Skeletal muscle cell (primary cell): ENCODE data around the gene ITFG1.
"Not testable (repeated sequence)": the region's sequence is repeated elsewhere in the genome, so short reads cannot be mapped to it uniquely, and the experiment has no call there.

Experiments
- DNase-seq: peaks from one replicate; pipeline ENCODE4 v3.0.0-alpha.2; 2010; ENCODE audit warnings: low read depth
- H3K4me3 ChIP-seq: 2 replicates; pipeline ENCODE4 v1.5.1; 2011; ENCODE audit warnings: low read depth, mild to moderate bottlenecking, control low read depth, low read length, moderate library complexity

ITFG1 gene

GRCh38 chr16:47363761-47364160, 97.1 kb downstream of the ITFG1 start:
- no peak overlapping the region for H3K4me3 ChIP-seq
- DNase-seq = no peak

DNA sequence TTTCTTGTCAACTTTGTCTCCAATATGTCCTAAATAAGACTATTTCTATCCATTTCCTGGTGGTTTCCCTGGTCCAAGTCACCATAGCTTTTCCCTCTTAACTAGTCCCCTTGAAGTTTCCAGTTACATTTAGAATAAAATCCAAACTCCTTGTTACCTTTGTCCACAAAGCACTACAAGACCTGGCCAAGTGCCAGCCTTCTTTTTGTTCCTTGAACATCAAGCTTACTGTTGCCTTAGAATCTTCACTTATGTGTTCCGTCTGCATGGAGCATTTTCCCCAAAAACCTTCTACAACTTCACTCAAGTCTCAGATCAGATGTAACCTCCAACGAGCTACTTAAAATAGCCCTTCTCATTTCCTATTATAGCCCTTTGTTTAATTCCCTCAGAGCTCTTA, 101.4 kb downstream of the ITFG1 start:
- no peak for DNase-seq
- no peak overlapping the region for H3K4me3 ChIP-seq

DNA sequence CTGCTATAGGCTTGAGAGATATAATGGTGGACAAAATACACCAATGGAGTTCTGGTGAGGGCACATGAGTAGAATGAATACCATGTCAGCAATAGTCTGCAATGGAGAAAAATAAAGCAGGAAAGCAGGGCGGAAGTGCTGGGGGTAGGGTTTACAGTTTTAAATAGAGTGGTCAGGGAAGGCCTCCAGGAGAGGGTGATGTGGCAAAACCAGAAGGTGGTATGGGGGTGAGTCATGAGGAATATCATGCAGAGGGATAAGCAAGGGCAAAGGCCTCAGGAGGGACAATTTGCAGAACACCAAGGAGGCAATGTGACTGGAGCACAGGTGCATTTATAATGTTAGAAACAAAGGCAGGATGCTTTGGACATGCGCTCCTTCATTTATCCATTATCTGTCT, 102.0 kb downstream of the ITFG1 start:
- no peak for DNase-seq
- H3K4me3 ChIP-seq = no peak overlapping the region

GRCh38 chr16:47349029-47349428, 111.8 kb downstream of the ITFG1 start:
- H3K4me3 ChIP-seq, DNase-seq: not testable (repeated sequence)

GRCh38 chr16:47347021-47347696, 113.7 kb downstream of the ITFG1 start:
- H3K4me3 ChIP-seq = not testable (repeated sequence)

GRCh38 chr16:47342055-47342454, 118.8 kb downstream of the ITFG1 start:
- no peak overlapping the region for H3K4me3 ChIP-seq
- no peak for DNase-seq

More at GRCh38 chr16:47347021-47347696, 113.7 kb downstream of the ITFG1 start:
- not testable (repeated sequence) for DNase-seq

- not testable (repeated sequence) for DNase-seq, H3K4me3 ChIP-seq
These were observed 130.3 kb downstream of the ITFG1 start for GRCh38 chr16:47330562-47330961.

DNA sequence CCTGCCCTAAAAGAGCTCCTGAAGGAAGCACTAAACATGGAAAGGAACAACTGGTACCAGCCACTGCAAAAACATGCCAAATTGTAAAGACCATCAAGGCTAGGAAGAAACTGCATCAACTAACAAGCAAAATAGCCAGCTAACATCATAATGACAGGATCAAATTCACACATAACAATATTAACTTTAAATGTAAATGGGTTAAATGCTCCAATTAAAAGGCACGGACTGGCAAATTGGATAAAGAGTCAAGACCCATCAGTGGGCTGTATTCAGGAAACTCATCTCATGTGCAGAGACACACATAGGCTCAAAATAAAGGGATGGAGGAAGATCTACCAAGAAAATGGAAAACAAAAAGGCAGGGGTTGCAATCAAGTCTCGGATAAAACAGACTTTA, 136.6 kb downstream of the ITFG1 start:
- not testable (repeated sequence) for DNase-seq, H3K4me3 ChIP-seq

GRCh38 chr16:47323241-47323640, 137.6 kb downstream of the ITFG1 start:
- DNase-seq = no peak
- H3K4me3 ChIP-seq = no peak overlapping the region

- no peak for DNase-seq
- no peak overlapping the region for H3K4me3 ChIP-seq
These were observed 140.1 kb downstream of the ITFG1 start for GRCh38 chr16:47320546-47321310.

DNA sequence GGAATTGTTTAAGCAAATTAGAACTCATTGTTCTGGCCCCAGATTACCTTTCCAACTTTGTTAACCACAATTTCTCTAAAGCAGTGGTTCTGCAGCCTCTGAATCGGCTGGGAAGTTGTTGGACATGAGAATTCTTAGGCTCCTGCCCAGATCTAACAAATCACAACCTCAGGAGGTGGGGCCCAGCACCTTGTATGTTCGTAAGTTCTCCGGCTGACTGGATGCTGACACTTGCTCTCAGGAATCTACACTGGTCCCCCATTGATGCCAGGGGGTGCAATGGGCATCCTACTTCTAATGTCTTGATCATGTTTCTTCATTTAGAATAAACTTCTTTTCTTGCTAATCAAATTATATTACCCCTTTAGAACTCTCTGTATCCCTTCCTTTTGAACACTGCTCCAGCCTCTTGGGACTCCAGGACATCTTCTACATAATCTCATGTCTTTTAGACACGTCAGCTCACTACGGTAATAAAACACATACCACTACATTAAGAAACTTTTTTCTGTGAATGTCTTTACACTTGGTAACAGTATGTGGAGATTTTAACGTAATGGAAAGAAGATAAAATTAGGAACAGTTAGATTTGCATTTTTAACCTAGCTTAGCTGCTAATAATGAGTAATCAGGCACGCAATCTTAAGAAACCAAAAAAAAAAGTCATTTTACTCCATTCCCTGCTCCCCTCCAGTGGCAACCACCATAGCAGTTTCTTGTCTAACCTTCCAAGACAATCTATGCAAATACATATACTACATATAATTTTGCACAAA, 143.2 kb downstream of the ITFG1 start:
- no peak overlapping the region for H3K4me3 ChIP-seq
- DNase-seq = no peak

DNA sequence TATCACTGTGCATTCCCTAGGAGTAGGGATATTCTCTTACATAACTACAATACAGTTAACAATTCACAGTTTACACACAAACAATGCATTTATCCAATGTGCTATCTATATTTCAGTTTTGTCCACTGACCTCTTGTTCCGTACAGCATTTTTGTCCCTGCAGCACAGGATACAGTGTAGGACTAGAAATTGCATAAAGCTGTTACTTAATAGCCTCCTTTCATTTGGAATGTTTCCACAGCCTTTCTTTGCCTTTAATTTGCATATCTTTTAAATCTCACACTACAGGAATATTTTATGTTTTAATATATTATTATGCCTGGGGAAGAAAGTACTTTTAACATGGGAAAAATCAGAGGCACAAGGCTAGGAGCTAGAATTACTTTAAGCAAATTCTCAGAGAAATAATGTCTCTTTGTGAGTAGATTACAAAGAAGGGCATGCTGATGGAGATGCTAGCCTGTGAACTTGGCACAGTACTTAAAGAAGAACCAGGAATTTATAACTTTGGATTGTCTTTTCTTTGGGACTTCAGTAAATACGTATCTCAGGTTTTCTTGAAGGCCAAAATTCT, 144.3 kb downstream of the ITFG1 start:
- no peak for DNase-seq
- H3K4me3 ChIP-seq = no peak overlapping the region

GRCh38 chr16:47311738-47312505, 148.9 kb downstream of the ITFG1 start:
- no peak overlapping the region for H3K4me3 ChIP-seq
- DNase-seq = no peak

- no peak for DNase-seq
These were observed 150.1 kb downstream of the ITFG1 start for GRCh38 chr16:47310792-47311211.

GRCh38 chr16:47309581-47310312, 151.1 kb downstream of the ITFG1 start:
- no peak overlapping the region for H3K4me3 ChIP-seq
- DNase-seq = no peak

More at GRCh38 chr16:47310792-47311211, 150.1 kb downstream of the ITFG1 start:
- H3K4me3 ChIP-seq = no peak overlapping the region

- no peak overlapping the region for H3K4me3 ChIP-seq
- DNase-seq = no peak
These were observed 152.3 kb downstream of the ITFG1 start for GRCh38 chr16:47308601-47309000.

GRCh38 chr16:47304563-47304962, 156.3 kb downstream of the ITFG1 start:
- no peak for DNase-seq

DNA sequence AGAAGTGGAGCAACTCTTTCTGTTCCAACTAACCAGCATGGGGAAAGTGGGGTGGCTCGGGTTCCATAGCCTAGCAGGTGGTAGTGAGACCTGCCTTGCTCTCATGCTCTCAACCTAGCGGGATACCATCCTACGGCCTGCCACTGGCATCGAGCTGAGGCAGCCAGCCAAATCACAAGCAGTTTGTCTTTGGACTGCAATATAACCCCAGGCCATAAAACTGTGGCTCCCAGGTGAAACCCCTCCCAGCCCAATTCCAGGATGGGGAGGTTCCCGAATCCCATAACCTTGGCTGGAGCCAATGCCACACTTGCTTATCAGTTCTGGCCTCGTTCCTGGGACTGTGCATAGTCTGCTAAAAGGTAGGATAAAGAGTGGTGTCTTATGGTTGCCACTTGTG, 161.3 kb downstream of the ITFG1 start:
- no peak overlapping the region for H3K4me3 ChIP-seq
- DNase-seq = no peak

More at GRCh38 chr16:47304563-47304962, 156.3 kb downstream of the ITFG1 start:
- no peak overlapping the region for H3K4me3 ChIP-seq
